H9 (cell line): ENCODE data around the gene MT1M. TPM values are rescaled to one million over a fixed set of nuclear protein-coding genes. Genes with fewer than 3 reads are reported as not detected.
"Not testable (repeated sequence)": the region's sequence is repeated elsewhere in the genome, so short reads cannot be mapped to it uniquely, and the experiment has no call there.

Experiments
- DNase-seq: peaks from one replicate; pipeline ENCODE4 v3.0.0-alpha.2; 2017
- H2AFZ ChIP-seq: one replicate; pipeline ENCODE4 v1.6.1; 2013; ENCODE audit warnings: mild to moderate bottlenecking, low read length, control low read depth, moderate library complexity
- H2AK5ac ChIP-seq: 2 replicates; pipeline ENCODE4 v1.6.1; 2013; ENCODE audit warnings: low read length, control low read depth, mixed read lengths; ENCODE audit not compliant: insufficient read length
- H2BK120ac ChIP-seq: one replicate; pipeline ENCODE4 v1.6.1; 2013; ENCODE audit warnings: low read depth, mild to moderate bottlenecking, low read length, control low read depth, inconsistent platforms; ENCODE audit not compliant: poor library complexity, severe bottlenecking
- H2BK12ac ChIP-seq: 2 replicates; pipeline ENCODE4 v1.6.1; 2013; ENCODE audit warnings: low read length, control low read depth, mixed read lengths, low read depth; ENCODE audit not compliant: insufficient read length
- H2BK15ac ChIP-seq: 2 replicates; pipeline ENCODE4 v1.6.1; 2013; ENCODE audit warnings: low read depth, low read length, control low read depth
- H2BK20ac ChIP-seq: one replicate; pipeline ENCODE4 v1.6.1; 2013; ENCODE audit warnings: low read depth, mild to moderate bottlenecking, low read length, control low read depth, inconsistent platforms; ENCODE audit not compliant: poor library complexity, severe bottlenecking
- H2BK5ac ChIP-seq: 2 replicates; pipeline ENCODE4 v1.6.1; 2013; ENCODE audit warnings: low read length, control low read depth, mixed read lengths; ENCODE audit not compliant: insufficient read length
- H3K14ac ChIP-seq: 2 replicates; pipeline ENCODE4 v1.6.1; 2013; ENCODE audit warnings: low read length, control low read depth; ENCODE audit not compliant: insufficient read depth
- H3K18ac ChIP-seq: 2 replicates; pipeline ENCODE4 v1.6.1; 2013; ENCODE audit warnings: low read depth, mild to moderate bottlenecking, mixed read lengths, low read length, control low read depth; ENCODE audit not compliant: insufficient read length
- H3K23ac ChIP-seq: 2 replicates; pipeline ENCODE4 v1.6.1; 2013; ENCODE audit warnings: low read length, control low read depth, mixed read lengths, low read depth; ENCODE audit not compliant: insufficient read length
- H3K23me2 ChIP-seq: 2 replicates; pipeline ENCODE4 v1.6.1; 2013; ENCODE audit warnings: low read depth, mild to moderate bottlenecking, mixed read lengths, low read length, control low read depth; ENCODE audit not compliant: insufficient read length, poor library complexity, severe bottlenecking
- H3K27ac ChIP-seq: 2 replicates; pipeline ENCODE4 v1.5.1; 2013; ENCODE audit warnings: low read length, control low read depth, mixed read lengths, low read depth; ENCODE audit not compliant: insufficient read length
- H3K27me3 ChIP-seq: 2 replicates; pipeline ENCODE4 v1.6.1; 2013; ENCODE audit warnings: low read length, control low read depth, inconsistent platforms; ENCODE audit not compliant: insufficient read depth
- H3K4ac ChIP-seq: 2 replicates; pipeline ENCODE4 v1.6.1; 2013; ENCODE audit warnings: low read depth, mild to moderate bottlenecking, control low read depth, inconsistent platforms, low read length, moderate library complexity
- H3K4me1 ChIP-seq: 2 replicates; pipeline ENCODE4 v1.6.1; 2013; ENCODE audit warnings: low read length, control low read depth, inconsistent platforms; ENCODE audit not compliant: insufficient read depth
- H3K4me2 ChIP-seq: 2 replicates; pipeline ENCODE4 v1.6.1; 2013; ENCODE audit warnings: low read length, control low read depth, mixed read lengths; ENCODE audit not compliant: insufficient read length, insufficient read depth
- H3K56ac ChIP-seq: 2 replicates; pipeline ENCODE4 v1.6.1; 2013; ENCODE audit warnings: low read depth, mild to moderate bottlenecking, mixed read lengths, low read length, control low read depth; ENCODE audit not compliant: insufficient read length
- H3K79me1 ChIP-seq: 2 replicates; pipeline ENCODE4 v1.6.1; 2013; ENCODE audit warnings: low read depth, mild to moderate bottlenecking, moderate library complexity, low read length, control low read depth, inconsistent platforms; ENCODE audit not compliant: insufficient read depth, poor library complexity, severe bottlenecking
- H3K79me2 ChIP-seq: 2 replicates; pipeline ENCODE4 v1.6.1; 2013; ENCODE audit warnings: low read length, control low read depth, inconsistent platforms; ENCODE audit not compliant: insufficient read depth
- H3K9ac ChIP-seq: 2 replicates; pipeline ENCODE4 v1.6.1; 2013; ENCODE audit warnings: low read length, control low read depth, mixed read lengths; ENCODE audit not compliant: insufficient read length; ENCODE audit errors: extremely low read depth
- H3K9me3 ChIP-seq: one replicate; pipeline ENCODE4 v1.6.1; 2013; ENCODE audit warnings: low read depth, low read length, inconsistent platforms; ENCODE audit not compliant: control insufficient read depth
- H3T11ph ChIP-seq: one replicate; pipeline ENCODE4 v1.6.1; 2013; ENCODE audit warnings: mild to moderate bottlenecking, low read length, control low read depth, inconsistent platforms
- H4K20me1 ChIP-seq: one replicate; pipeline ENCODE4 v1.6.1; 2013; ENCODE audit not compliant: control insufficient read depth, insufficient read length, insufficient read depth
- H4K5ac ChIP-seq: 2 replicates; pipeline ENCODE4 v1.6.1; 2013; ENCODE audit warnings: low read depth, mild to moderate bottlenecking, mixed read lengths, low read length, control low read depth; ENCODE audit not compliant: insufficient read length
- H4K8ac ChIP-seq: replicated peaks from 2 replicates; pipeline ENCODE4 v1.6.1; 2013; ENCODE audit warnings: low read length, control low read depth, mixed read lengths, low read depth; ENCODE audit not compliant: insufficient read length
- H4K91ac ChIP-seq: 2 replicates; pipeline ENCODE4 v1.6.1; 2013; ENCODE audit warnings: low read depth, mild to moderate bottlenecking, moderate library complexity, mixed read lengths, low read length, control low read depth; ENCODE audit not compliant: insufficient read length
- H3K27ac Mint-ChIP-seq, 3 experiments: 2 replicates in 2 of 3; 3 replicates in 1 of 3; pipeline ENCODE4 v1.8.0; 2020 to 2021; ENCODE audit warnings: mixed read lengths in 3 of 3, mild to moderate bottlenecking in 1 of 3, moderate library complexity in 1 of 3
- H3K27me3 Mint-ChIP-seq: 2 replicates; pipeline ENCODE4 v1.8.0; 2021; ENCODE audit warnings: low read depth, mild to moderate bottlenecking, moderate library complexity, mixed read lengths
- H3K36me3 Mint-ChIP-seq, 3 experiments: 2 replicates in 2 of 3; 3 replicates in 1 of 3; pipeline ENCODE4 v1.8.0; 2020 to 2021; ENCODE audit warnings: low read depth in 3 of 3, mixed read lengths in 3 of 3; ENCODE audit not compliant: insufficient read depth in 1 of 3
- H3K4me1 Mint-ChIP-seq, 2 experiments: 2 replicates each; pipeline ENCODE4 v1.8.0; 2020; ENCODE audit warnings: mixed read lengths in 2 of 2
- H3K4me3 Mint-ChIP-seq, 2 experiments: 2 replicates in 1 of 2; 3 replicates in 1 of 2; pipeline ENCODE4 v1.8.0; 2020 to 2021; ENCODE audit warnings: mild to moderate bottlenecking in 2 of 2, mixed read lengths in 2 of 2, moderate library complexity in 1 of 2
- H3K9me3 Mint-ChIP-seq, 2 experiments: 2 replicates in 1 of 2; 3 replicates in 1 of 2; pipeline ENCODE4 v1.8.0; 2020; ENCODE audit warnings: mild to moderate bottlenecking in 2 of 2, mixed read lengths in 2 of 2, moderate library complexity in 1 of 2
- CTCF ChIP-seq: fragments of 200-600 bp; sonication (generic); conservative IDR thresholded peaks from 3 replicates; pipeline ENCODE4 v1.8.0; 2021; ENCODE audit warnings: antibody characterized with exemption, mild to moderate bottlenecking
- WGBS: extraction: QIAGEN DNeasy Blood & Tissue Kit; methylation state at CpG from one replicate; pipeline ENCODE4 v1.1.7; 2013; ENCODE audit warnings: missing lambda C conversion rate, low lambda C conversion rate, mixed read lengths; ENCODE audit not compliant: insufficient read length; ENCODE audit errors: extremely low coverage; 5-methylcytosine and 5-hydroxymethylcytosine counted together
- total RNA-seq: library from RNA; stranded (reverse); gene quantifications from 2 replicates; pipeline ENCODE4 v1.2.1, GENCODE V29; 2021

Gene MT1M
- total RNA-seq, 1 experiment from 2014 or later = 1.4 TPM

DNA sequence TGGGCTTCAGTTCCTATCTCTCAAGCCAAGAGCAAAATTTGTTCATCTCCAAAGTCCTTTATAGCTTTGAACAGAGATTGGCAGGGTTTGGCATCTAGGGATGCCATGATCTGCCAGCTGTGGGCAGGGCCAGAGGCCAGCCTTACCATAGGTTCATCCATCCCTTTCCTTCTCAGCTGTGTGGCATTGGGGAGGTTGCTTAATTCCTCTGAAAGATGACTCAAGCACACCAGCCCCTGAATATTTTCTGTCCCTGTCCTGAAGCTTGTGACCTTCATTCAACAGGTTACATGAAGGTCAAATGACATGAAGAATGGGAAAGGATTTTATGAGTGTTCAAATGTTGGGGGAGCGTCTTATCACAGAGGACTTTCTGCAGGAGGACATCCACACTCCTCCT, 32.0 kb downstream of the MT1M start:
- Histone ChIP-seq H3K27ac (no peak overlapping the region), H3K18ac (no peak overlapping the region), H2AFZ (no peak overlapping the region), H3K4me2 (no peak overlapping the region), H2BK20ac (no peak overlapping the region), H4K20me1 (no peaks in the 10 kb centered on the region), H4K8ac (no peak overlapping the region), H3K9ac (no peak overlapping the region), H3K14ac (no peak overlapping the region), H2BK12ac (no peak overlapping the region), H2BK15ac (no peak overlapping the region), H2BK5ac (no peak overlapping the region), H3K79me2 (no peaks in the 10 kb centered on the region), H2AK5ac (no peak overlapping the region), H3K23ac (no peak overlapping the region), H2BK120ac (no peak overlapping the region), H3K23me2 (peaks cover 8% of the 10 kb centered on the region), H3K27me3 (peaks cover 72% of the 10 kb centered on the region), H4K91ac (no peak overlapping the region), H3K4me1 (peaks cover 6% of the 10 kb centered on the region; the same call in 1 of the 2 replicates), H4K5ac (no peak overlapping the region), H3K79me1 (no peaks in the 10 kb centered on the region), H3K4ac (no peak overlapping the region), H3T11ph (no peak overlapping the region), H3K9me3 (no peaks in the 10 kb centered on the region), H3K56ac (no peak overlapping the region)
- WGBS = no CpG with 5 or more reads among the region's 1 CpG
- H3K4me1 Mint-ChIP-seq = peaks cover 9 to 34% of the 10 kb centered on the region in 2 experiments
- H3K27me3 Mint-ChIP-seq = peaks cover 97% of the 10 kb centered on the region
- H3K27ac Mint-ChIP-seq = no peak overlapping the region
- DNase-seq = no peak
- H3K36me3 Mint-ChIP-seq = no peaks in the 10 kb centered on the region
- no peaks in the 10 kb centered on the region for H3K9me3 Mint-ChIP-seq
- TF ChIP-seq CTCF = no peak
- H3K4me3 Mint-ChIP-seq = no peak overlapping the region

DNA sequence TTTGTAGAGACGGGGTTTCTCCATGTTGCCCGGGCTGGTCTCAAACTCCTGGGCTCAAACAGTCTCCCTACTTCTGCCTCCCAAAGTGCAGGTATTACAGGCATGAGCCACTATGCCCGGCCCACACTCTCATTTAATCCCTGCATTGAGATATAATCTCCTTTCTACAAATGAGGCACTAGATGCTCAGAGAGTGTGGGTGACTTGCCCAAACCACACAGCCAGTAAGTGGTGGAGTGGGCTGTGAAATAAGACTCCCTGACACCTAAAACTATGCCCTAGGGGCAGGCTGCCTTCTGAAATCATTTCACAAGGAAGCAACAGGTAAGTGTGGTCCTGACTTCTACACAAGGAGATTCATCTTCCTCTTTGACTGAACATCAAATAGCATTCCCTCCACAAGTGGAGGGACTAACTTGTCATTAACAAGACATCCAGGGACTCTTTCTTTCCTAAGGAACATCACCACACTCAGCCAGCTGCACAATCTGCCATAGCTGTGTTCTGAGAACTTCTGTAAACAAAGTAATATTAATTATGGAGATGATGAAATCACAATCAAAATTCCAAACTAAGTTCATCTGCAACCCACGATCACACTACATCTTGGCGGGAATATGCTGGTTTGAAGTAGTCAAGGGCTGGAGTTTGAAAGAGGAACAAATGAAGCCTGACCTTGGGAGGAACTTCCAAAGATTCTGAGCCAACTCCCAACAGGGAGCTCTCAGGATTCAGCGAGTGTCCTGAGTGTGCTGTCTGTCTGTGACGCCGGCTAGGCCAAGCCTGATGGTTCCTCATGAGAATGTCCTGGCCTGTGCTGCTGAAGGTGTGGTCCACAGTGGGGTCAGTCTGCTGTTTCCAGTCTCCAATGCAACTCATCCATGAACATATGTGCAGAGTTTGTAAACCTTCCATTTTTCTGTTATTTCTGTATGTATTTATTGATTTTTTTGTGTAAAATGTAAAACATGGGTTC, 33.1 kb downstream of the MT1M start:
- not testable (repeated sequence) for H3K4ac ChIP-seq, H2AK5ac ChIP-seq, H3K18ac ChIP-seq, H2BK20ac ChIP-seq, H3K4me1 ChIP-seq, H2BK5ac ChIP-seq, H3K9me3 ChIP-seq, H3K9ac ChIP-seq, H3K56ac ChIP-seq, H4K91ac ChIP-seq, H3K36me3 Mint-ChIP-seq, H4K20me1 ChIP-seq, H3K27ac ChIP-seq, H4K5ac ChIP-seq, H3T11ph ChIP-seq, H2BK12ac ChIP-seq, H2BK120ac ChIP-seq, H2AFZ ChIP-seq, H3K23ac ChIP-seq, H2BK15ac ChIP-seq, H3K14ac ChIP-seq, H3K4me2 ChIP-seq, DNase-seq, H3K4me3 Mint-ChIP-seq, H3K9me3 Mint-ChIP-seq, H4K8ac ChIP-seq, H3K79me1 ChIP-seq, H3K79me2 ChIP-seq, H3K27ac Mint-ChIP-seq
- WGBS = no CpG with 5 or more reads among the region's 8 CpGs
- peaks cover 12% of the 10 kb centered on the region for H3K23me2 ChIP-seq
- peaks cover 97% of the 10 kb centered on the region for H3K27me3 Mint-ChIP-seq
- peaks cover 76% of the 10 kb centered on the region for H3K27me3 ChIP-seq
- H3K4me1 Mint-ChIP-seq = peaks cover 9 to 40% of the 10 kb centered on the region in 2 experiments
